Upper lobe of right lung (tissue), 1 donor: ENCODE data around the gene UBE2S. TPM values are rescaled to one million over a fixed set of nuclear protein-coding genes. Genes with fewer than 3 reads are reported as not detected.

Source experiments
- ATAC-seq: fragments of 200-7000 bp; cut with Tn5 transposase; one replicate; pipeline ENCODE4 v1.9.1; 2020; ENCODE audit warnings: mild to moderate bottlenecking, moderate library complexity
- DNase-seq: peaks from one replicate; pipeline ENCODE4 v3.0.0-alpha.2; 2020
- H3K27ac ChIP-seq: fragments of 200-600 bp; one replicate; pipeline ENCODE4 v1.8.0; 2022
- H3K27me3 ChIP-seq: fragments of 200-600 bp; one replicate; pipeline ENCODE4 v1.8.0; 2022; ENCODE audit warnings: mild to moderate bottlenecking
- H3K36me3 ChIP-seq: fragments of 200-600 bp; one replicate; pipeline ENCODE4 v1.8.0; 2022
- H3K4me1 ChIP-seq: fragments of 200-600 bp; one replicate; pipeline ENCODE4 v1.8.0; 2022
- H3K4me3 ChIP-seq: fragments of 200-600 bp; one replicate; pipeline ENCODE4 v1.8.0; 2022; ENCODE audit warnings: mild to moderate bottlenecking
- H3K9me3 ChIP-seq: fragments of 200-600 bp; one replicate; pipeline ENCODE4 v1.8.0; 2022
- intact Hi-C: fragments of 100-400 bp; cut with DNase I; formaldehyde crosslinking; loops from one replicate; pipeline ENCODE4 v1.11.0; 2022
- total RNA-seq: library from RNA; stranded (reverse); fragmentation: NEBNext Ultra II Directional; extraction: Animal tissue kit (Norgen Biotek cat#: 25700); gene quantifications from one replicate; pipeline ENCODE4 v1.2.1, GENCODE V29; 2021
- TF ChIP-seq, protein P1 (sequence below): fragments of 200-600 bp; IDR thresholded peaks from one replicate; pipeline ENCODE4 v1.8.0; 2022; ENCODE audit warnings: antibody characterized with exemption
- donor health status: DM: no; HTN: yes; CAD: no; lungs with severe emphysema.

Gene UBE2S
- total RNA-seq, 1 donor from 2014 or later, result 19.5 TPM

GRCh38 chr19:55358493-55358892 is 49.1 kb downstream of the UBE2S start:
- Histone ChIP-seq H3K4me3 (no peak overlapping the region), H3K4me1 (peaks cover 9% of the 10 kb centered on the region), H3K36me3 (no peaks in the 10 kb centered on the region), H3K9me3 (no peaks in the 10 kb centered on the region), H3K27ac (no peak overlapping the region), H3K27me3 (peaks cover 10% of the 10 kb centered on the region)
- intact Hi-C loops, result no loop called here
- ATAC-seq (no peak), DNase-seq (no peak)
- TF ChIP-seq, protein P1, sequence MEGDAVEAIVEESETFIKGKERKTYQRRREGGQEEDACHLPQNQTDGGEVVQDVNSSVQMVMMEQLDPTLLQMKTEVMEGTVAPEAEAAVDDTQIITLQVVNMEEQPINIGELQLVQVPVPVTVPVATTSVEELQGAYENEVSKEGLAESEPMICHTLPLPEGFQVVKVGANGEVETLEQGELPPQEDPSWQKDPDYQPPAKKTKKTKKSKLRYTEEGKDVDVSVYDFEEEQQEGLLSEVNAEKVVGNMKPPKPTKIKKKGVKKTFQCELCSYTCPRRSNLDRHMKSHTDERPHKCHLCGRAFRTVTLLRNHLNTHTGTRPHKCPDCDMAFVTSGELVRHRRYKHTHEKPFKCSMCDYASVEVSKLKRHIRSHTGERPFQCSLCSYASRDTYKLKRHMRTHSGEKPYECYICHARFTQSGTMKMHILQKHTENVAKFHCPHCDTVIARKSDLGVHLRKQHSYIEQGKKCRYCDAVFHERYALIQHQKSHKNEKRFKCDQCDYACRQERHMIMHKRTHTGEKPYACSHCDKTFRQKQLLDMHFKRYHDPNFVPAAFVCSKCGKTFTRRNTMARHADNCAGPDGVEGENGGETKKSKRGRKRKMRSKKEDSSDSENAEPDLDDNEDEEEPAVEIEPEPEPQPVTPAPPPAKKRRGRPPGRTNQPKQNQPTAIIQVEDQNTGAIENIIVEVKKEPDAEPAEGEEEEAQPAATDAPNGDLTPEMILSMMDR, result no peak

DNA sequence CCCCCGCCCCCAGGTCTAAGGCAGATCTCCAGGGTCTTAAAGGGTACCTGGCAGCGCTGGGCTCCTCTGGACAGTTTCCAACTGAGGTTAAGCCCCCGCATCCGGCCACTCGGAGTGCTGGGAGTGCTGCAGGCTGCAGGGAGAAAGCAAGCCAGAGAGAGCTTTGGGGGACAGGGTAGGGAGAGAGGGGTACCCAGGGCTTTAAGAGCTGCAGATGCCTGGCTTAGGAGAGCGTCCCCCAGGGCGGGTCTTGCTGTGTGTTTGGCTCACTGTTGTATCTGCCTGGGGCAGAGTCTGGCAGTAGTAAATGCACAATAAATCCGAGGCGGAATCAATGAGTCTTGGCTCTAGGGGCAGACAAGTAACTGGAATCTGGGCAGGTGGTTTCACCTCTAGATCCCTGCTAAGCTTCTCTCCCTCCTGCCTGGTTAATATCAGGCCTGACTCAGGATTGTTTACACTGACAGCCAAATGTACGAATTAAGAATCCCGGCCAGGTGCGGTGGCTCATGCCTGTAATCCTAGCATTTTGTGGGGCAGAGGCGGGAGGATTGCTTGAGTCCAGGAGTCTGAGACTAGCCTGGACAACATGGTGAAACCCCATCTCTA is 52.3 kb downstream of the UBE2S start:
- Histone ChIP-seq H3K27me3 (peaks cover 40% of the 10 kb centered on the region), H3K27ac (no peak overlapping the region), H3K9me3 (no peaks in the 10 kb centered on the region), H3K4me3 (no peak overlapping the region), H3K36me3 (no peaks in the 10 kb centered on the region), H3K4me1 (peaks cover 14% of the 10 kb centered on the region)
- DNase-seq, result no peak
- intact Hi-C loops, result no loop called here
- TF ChIP-seq, protein P1, result no peak
- no peak for ATAC-seq

- peak within 1 kb of the TSS; percentile 46 for H3K4me3 ChIP-seq
Measured at GRCh38 chr19:55354698-55355212, 52.8 kb downstream of the UBE2S start, which contains the start of gene COX6B2. Gene COX6B2 (minus strand): TSS chr19:55354719. CDS start chr19:55354521, 198 bp downstream.

DNA sequence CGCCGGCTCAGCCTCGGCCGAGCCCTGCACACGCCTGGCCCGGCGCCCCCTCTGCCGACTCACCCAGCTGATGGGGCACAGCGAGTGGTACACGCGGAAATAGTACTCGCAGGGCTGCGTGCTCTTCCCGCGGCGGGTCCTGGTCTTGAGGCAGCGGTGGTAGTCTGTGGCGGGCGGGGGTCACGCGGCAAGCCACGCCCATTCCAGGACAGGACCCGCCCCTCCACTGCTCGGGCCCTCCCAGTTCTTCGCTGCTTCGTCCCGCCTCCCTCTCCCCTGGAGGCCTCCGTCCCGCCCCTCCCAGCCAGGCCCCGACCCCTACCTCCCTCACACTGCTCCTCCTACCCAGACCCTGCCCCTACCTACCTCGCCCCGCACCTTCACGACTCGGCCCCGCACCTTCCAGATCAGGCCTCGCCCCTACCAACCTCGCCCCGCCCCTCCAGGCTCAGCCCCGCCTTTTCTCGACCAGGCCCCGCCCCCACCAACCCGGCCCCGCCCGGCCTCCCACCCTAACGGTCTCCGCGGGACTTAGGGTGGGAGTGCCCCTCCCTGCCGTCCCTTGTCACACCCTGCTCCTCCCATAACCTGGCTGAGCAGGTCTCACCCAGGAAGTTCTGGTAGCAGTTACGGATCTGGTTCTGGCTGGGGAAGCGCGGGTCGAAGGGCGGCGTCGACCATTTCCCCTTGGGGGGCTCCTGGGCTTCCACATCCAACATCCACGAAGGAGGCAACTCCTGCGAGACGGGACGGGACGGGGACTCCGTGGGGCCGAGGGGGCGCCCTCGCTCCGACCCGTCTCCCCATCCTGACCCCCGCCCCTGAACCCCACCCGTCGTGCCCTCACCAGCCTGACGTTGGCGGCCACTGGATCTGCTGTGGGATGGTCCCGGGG is 53.5 kb downstream of the UBE2S start:
- H3K27me3 ChIP-seq, result peaks cover 40% of the 10 kb centered on the region
- TF ChIP-seq, protein P1, result no peak
- peak; percentile 86 for DNase-seq

More at GRCh38 chr19:55354698-55355212, 52.8 kb downstream of the UBE2S start, which contains the start of gene COX6B2:
- TF ChIP-seq, protein P1, result no peak
- peaks cover 14% of the 10 kb centered on the region for H3K4me1 ChIP-seq
- DNase-seq (no peak), ATAC-seq (no peak)
- no peaks in the 10 kb centered on the region for H3K36me3 ChIP-seq
- peaks cover 40% of the 10 kb centered on the region for H3K27me3 ChIP-seq
- H3K27ac ChIP-seq, result no peak within 1 kb of the TSS
- H3K9me3 ChIP-seq, result no peaks in the 10 kb centered on the region
- intact Hi-C loops, result no loop called here

GRCh38 chr19:55353356-55353802 is 54.2 kb downstream of the UBE2S start:
- DNase-seq, result no peak
- H3K27me3 ChIP-seq, result peaks cover 40% of the 10 kb centered on the region
- intact Hi-C loops, result no loop called here
- no peak overlapping the region for H3K27ac ChIP-seq
- peak overlapping the region; percentile 46 for H3K4me3 ChIP-seq
- H3K36me3 ChIP-seq, result no peaks in the 10 kb centered on the region
- TF ChIP-seq, protein P1, result no peak
- no peak for ATAC-seq
- no peaks in the 10 kb centered on the region for H3K9me3 ChIP-seq
- H3K4me1 ChIP-seq, result peaks cover 14% of the 10 kb centered on the region

More for the DNA sequence above, 53.5 kb downstream of the UBE2S start:
- Histone ChIP-seq H3K27ac (no peak overlapping the region), H3K36me3 (no peaks in the 10 kb centered on the region), H3K4me1 (peaks cover 14% of the 10 kb centered on the region), H3K9me3 (no peaks in the 10 kb centered on the region), H3K4me3 (peak overlapping the region; percentile 46)
- ATAC-seq, result peak; percentile 91
- intact Hi-C loops, result no loop called here
